Measurements from ENCODE around the gene MESP2.
A peak's percentile ranks its signal among the peaks of the same experiment; 100 is the strongest.

MESP2 gene

GRCh38 chr15:89817701-89818280 lies 41.7 kb downstream of the MESP2 start:
- Histone ChIP-seq H3K36me3 (no peaks in the 10 kb centered on the region), H3K27me3 (peaks cover 0 to 53% of the 10 kb centered on the region in 2 donors), H3K9me3 (peaks cover 0 to 10% (median 0%) of the 10 kb centered on the region in 3 donors), H3K27ac (no peak overlapping the region), H3K4me3 (no peak overlapping the region), H3K4me1 (peaks cover 0 to 18% (median 11%) of the 10 kb centered on the region in 4 donors)
- intact Hi-C loops (cut with DNase I; ENCODE audit: low total_unique reads): no loop called here
- DNase-seq: no peak
- TF ChIP-seq CTCF (IDR thresholded peaks at IDR 0.05): no peak

GRCh38 chr15:89818287-89818686 lies 42.2 kb downstream of the MESP2 start:
- no peak overlapping the region for H3K27ac ChIP-seq
- no peaks in the 10 kb centered on the region for H3K36me3 ChIP-seq
- H3K4me1 ChIP-seq: peaks cover 0 to 18% (median 11%) of the 10 kb centered on the region in 4 donors
- H3K27me3 ChIP-seq: peaks cover 0 to 50% of the 10 kb centered on the region in 2 donors
- DNase-seq: no peak
- no peak for TF ChIP-seq CTCF (IDR thresholded peaks at IDR 0.05)
- H3K4me3 ChIP-seq: no peak overlapping the region
- peaks cover 0 to 10% (median 0%) of the 10 kb centered on the region in 3 donors for H3K9me3 ChIP-seq
- intact Hi-C loops (cut with DNase I; ENCODE audit: low total_unique reads): no loop called here

DNA sequence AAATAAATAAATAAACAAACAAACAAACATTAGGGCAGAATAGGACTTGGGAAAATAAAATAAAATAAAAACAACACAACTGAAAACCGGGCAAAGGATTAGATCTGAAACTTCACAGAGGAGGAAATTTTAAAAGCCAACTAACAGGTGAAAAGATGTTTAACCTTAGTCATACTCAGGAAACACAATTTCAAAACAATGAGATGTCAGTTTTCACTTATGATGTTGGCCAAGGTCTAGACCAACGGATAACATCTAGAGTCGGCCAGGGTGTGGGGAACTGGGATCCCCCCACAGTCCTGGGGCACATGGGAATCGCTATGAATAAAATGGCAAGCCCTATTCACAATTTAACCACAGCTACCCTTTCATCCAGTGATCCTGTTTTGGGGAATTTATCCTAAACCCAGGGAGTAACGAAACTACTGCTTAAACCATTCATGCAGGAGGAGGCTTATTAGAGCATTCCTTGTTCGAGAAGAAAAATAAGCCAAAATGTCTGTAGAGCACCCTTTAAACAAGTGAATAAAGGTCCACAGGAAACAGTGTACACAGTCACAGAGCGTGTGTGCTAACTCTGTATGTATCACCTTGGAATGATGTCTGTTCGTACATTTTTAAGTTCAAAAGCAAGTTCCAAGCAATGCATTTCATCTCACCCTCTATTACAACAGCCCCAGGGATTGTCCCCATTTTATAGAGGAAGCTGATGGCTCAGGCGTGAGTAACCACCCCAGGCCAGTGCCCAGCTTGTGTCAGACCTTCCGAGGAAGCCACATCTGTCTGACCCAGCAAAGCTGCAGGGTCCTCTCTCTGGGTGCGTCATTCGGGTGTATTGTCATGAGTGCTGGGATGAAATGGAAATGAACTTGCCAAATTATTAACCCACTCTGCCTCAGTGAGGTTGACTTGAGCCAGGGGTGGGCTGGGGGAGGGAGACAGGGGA lies 44.8 kb downstream of the MESP2 start:
- Histone ChIP-seq H3K27ac (no peak overlapping the region), H3K4me3 (no peak overlapping the region), H3K9me3 (peaks cover 0 to under 1% (median 0%) of the 10 kb centered on the region in 3 donors), H3K27me3 (peaks cover 0 to 23% of the 10 kb centered on the region in 2 donors), H3K36me3 (no peaks in the 10 kb centered on the region), H3K4me1 (peaks cover 0 to 7% (median 0%) of the 10 kb centered on the region in 4 donors)
- no peak for TF ChIP-seq CTCF (IDR thresholded peaks at IDR 0.05)
- DNase-seq: peak in 1 of 2 donors; percentile 67
- intact Hi-C loops (cut with DNase I; ENCODE audit: low total_unique reads): no loop called here

- H3K4me1 ChIP-seq: peaks cover 0 to 7% (median 0%) of the 10 kb centered on the region in 4 donors
- no peak overlapping the region for H3K4me3 ChIP-seq
Measured at GRCh38 chr15:89822026-89822425, 45.9 kb downstream of the MESP2 start.

GRCh38 chr15:89822611-89822950 lies 46.4 kb downstream of the MESP2 start:
- intact Hi-C loops (cut with DNase I; ENCODE audit: low total_unique reads): no loop called here
- H3K27ac ChIP-seq: no peak overlapping the region
- peaks cover 0 to 11% (median under 1%) of the 10 kb centered on the region in 4 donors for H3K4me1 ChIP-seq
- TF ChIP-seq CTCF (IDR thresholded peaks at IDR 0.05): no peak
- no peak overlapping the region for H3K4me3 ChIP-seq
- peaks cover 0 to 7% of the 10 kb centered on the region in 2 donors for H3K27me3 ChIP-seq
- no peak for DNase-seq
- H3K36me3 ChIP-seq: no peaks in the 10 kb centered on the region
- no peaks in the 10 kb centered on the region for H3K9me3 ChIP-seq

More at GRCh38 chr15:89822026-89822425, 45.9 kb downstream of the MESP2 start:
- Histone ChIP-seq H3K27me3 (peaks cover 0 to 12% of the 10 kb centered on the region in 2 donors), H3K36me3 (no peaks in the 10 kb centered on the region), H3K27ac (no peak overlapping the region), H3K9me3 (no peaks in the 10 kb centered on the region)
- DNase-seq: no peak
- intact Hi-C loops (cut with DNase I; ENCODE audit: low total_unique reads): no loop called here
- TF ChIP-seq CTCF (IDR thresholded peaks at IDR 0.05): no peak

Measured in tibial artery (tissue), 4 donors.